ENCODE results near the gene PFDN6. TPM values are rescaled to one million over a fixed set of nuclear protein-coding genes. Genes with fewer than 3 reads are reported as not detected.

Gene PFDN6
- total and polyA plus RNA-seq, 2 experiments from 2014 or later = 56.1 to 62.2 TPM

DNA sequence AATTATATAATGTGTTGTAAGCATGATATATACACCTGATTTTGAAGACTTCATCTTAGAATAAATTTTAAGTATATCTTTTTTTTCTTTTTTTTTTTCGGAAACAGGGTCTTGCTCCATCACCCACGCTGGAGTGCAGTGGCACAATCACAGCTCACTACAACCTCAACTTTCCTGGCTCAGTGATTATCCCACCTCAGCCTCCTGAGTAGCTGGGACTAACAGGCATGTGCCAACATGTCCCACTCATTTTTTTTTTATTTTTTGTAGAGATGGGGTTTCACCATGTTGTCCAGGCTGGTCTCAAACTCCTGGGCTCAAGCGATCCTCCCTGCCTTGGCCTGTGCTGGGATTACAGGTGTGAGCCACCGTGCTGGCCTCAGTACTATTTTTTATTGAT is 34.8 kb upstream of the PFDN6 start (continued):
- no peak for TF ChIP-seq POLR2AphosphoS5 (IDR thresholded peaks at IDR 0.05; ENCODE audit: low read depth)
- TF ChIP-seq, protein P1, sequence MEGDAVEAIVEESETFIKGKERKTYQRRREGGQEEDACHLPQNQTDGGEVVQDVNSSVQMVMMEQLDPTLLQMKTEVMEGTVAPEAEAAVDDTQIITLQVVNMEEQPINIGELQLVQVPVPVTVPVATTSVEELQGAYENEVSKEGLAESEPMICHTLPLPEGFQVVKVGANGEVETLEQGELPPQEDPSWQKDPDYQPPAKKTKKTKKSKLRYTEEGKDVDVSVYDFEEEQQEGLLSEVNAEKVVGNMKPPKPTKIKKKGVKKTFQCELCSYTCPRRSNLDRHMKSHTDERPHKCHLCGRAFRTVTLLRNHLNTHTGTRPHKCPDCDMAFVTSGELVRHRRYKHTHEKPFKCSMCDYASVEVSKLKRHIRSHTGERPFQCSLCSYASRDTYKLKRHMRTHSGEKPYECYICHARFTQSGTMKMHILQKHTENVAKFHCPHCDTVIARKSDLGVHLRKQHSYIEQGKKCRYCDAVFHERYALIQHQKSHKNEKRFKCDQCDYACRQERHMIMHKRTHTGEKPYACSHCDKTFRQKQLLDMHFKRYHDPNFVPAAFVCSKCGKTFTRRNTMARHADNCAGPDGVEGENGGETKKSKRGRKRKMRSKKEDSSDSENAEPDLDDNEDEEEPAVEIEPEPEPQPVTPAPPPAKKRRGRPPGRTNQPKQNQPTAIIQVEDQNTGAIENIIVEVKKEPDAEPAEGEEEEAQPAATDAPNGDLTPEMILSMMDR (conservative IDR thresholded peaks at IDR 0.05; ENCODE audit: low read depth in 2 of 2) = no peak
- no peak for TF ChIP-seq NANOG (IDR thresholded peaks at IDR 0.05; ENCODE audit: borderline replicate concordance)
- TF ChIP-seq ZNF114 (CRISPR knock-in tag; IDR thresholded peaks at IDR 0.05) = no peak

DNA sequence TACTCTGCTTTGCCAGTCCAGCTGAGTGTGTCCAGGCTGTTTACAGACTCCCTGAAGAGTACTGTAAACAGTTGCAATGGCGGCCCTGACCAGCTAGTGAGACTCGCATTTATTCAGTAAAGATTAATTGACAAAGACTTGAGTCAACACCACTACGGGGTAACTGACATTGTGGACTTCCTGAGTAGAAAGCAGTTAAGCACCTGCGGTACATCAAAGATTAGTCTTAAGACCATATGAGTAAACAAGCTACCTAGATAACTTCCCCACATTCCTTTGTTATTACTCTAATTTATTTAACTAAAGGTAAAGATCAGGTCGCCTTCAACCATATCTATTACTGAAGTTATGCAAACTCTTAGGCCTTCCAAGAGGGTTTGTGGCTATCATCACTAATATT is 30.4 kb upstream of the PFDN6 start:
- H3K9me3 Mint-ChIP-seq = no peaks in the 10 kb centered on the region; the same call in 2 of the 3 replicates
- TF ChIP-seq EZH2phosphoT487 (IDR thresholded peaks at IDR 0.05; ENCODE audit: unreplicated experiment) = no peak
- TF ChIP-seq EZH2 (IDR thresholded peaks at IDR 0.05; ENCODE audit: low read depth, unreplicated experiment) = no peak
- no peak for TF ChIP-seq ZNF331 (CRISPR knock-in tag; IDR thresholded peaks at IDR 0.05; ENCODE audit: low read depth)
- TF ChIP-seq, protein P1 (conservative IDR thresholded peaks at IDR 0.05; ENCODE audit: low read depth in 2 of 2) = no peak
- no peak for TF ChIP-seq STAT1 (IDR thresholded peaks at IDR 0.05; ENCODE audit: unreplicated experiment)
- no peak for TF ChIP-seq JUNB (IDR thresholded peaks at IDR 0.05; ENCODE audit: unreplicated experiment)
- no peak for TF ChIP-seq NANOG (IDR thresholded peaks at IDR 0.05; ENCODE audit: borderline replicate concordance)
- TF ChIP-seq, protein P2, sequence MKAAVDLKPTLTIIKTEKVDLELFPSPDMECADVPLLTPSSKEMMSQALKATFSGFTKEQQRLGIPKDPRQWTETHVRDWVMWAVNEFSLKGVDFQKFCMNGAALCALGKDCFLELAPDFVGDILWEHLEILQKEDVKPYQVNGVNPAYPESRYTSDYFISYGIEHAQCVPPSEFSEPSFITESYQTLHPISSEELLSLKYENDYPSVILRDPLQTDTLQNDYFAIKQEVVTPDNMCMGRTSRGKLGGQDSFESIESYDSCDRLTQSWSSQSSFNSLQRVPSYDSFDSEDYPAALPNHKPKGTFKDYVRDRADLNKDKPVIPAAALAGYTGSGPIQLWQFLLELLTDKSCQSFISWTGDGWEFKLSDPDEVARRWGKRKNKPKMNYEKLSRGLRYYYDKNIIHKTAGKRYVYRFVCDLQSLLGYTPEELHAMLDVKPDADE (IDR thresholded peaks at IDR 0.05) = no peak
- no peak for TF ChIP-seq POLR2AphosphoS5 (IDR thresholded peaks at IDR 0.05; ENCODE audit: low read depth)
- TF ChIP-seq, protein P3, sequence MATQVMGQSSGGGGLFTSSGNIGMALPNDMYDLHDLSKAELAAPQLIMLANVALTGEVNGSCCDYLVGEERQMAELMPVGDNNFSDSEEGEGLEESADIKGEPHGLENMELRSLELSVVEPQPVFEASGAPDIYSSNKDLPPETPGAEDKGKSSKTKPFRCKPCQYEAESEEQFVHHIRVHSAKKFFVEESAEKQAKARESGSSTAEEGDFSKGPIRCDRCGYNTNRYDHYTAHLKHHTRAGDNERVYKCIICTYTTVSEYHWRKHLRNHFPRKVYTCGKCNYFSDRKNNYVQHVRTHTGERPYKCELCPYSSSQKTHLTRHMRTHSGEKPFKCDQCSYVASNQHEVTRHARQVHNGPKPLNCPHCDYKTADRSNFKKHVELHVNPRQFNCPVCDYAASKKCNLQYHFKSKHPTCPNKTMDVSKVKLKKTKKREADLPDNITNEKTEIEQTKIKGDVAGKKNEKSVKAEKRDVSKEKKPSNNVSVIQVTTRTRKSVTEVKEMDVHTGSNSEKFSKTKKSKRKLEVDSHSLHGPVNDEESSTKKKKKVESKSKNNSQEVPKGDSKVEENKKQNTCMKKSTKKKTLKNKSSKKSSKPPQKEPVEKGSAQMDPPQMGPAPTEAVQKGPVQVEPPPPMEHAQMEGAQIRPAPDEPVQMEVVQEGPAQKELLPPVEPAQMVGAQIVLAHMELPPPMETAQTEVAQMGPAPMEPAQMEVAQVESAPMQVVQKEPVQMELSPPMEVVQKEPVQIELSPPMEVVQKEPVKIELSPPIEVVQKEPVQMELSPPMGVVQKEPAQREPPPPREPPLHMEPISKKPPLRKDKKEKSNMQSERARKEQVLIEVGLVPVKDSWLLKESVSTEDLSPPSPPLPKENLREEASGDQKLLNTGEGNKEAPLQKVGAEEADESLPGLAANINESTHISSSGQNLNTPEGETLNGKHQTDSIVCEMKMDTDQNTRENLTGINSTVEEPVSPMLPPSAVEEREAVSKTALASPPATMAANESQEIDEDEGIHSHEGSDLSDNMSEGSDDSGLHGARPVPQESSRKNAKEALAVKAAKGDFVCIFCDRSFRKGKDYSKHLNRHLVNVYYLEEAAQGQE (IDR thresholded peaks at IDR 0.05; ENCODE audit: unreplicated experiment) = no peak

More for the DNA sequence above, 30.4 kb upstream of the PFDN6 start:
- Mint-ChIP-seq H3K36me3 (ENCODE audit: low read depth) (peaks cover 49% of the 10 kb centered on the region), H3K27ac (no peak overlapping the region), H3K4me3 (no peak overlapping the region), H3K4me1 (no peaks in the 10 kb centered on the region), H3K27me3 (ENCODE audit: insufficient read depth, low read depth, poor library complexity) (no peaks in the 10 kb centered on the region)
- H4K20me1 ChIP-seq (replicated peaks; ENCODE audit: insufficient read depth) = no peaks in the 10 kb centered on the region
- no peak overlapping the region for H3K4me3 ChIP-seq
- no peak overlapping the region for H3K4me2 ChIP-seq
- H3F3A ChIP-seq (replicated peaks; ENCODE audit: low read depth) = no peaks in the 10 kb centered on the region
- no peaks in the 10 kb centered on the region for H3K27me3 ChIP-seq (ENCODE audit: insufficient read depth)
- DNase-seq (ENCODE audit: low spot score) (no peak), ATAC-seq (no peak)
- H3K79me2 ChIP-seq (replicated peaks; ENCODE audit: insufficient read depth) = no peaks in the 10 kb centered on the region
- H3K27ac ChIP-seq (ENCODE audit: low read depth) = no peak overlapping the region
- H3K9me2 ChIP-seq (ENCODE audit: insufficient read depth) = no peaks in the 10 kb centered on the region
- H3K36me3 ChIP-seq (ENCODE audit: insufficient read depth) = peaks cover 6% of the 10 kb centered on the region
- no peaks in the 10 kb centered on the region; the same call in 1 of the 2 replicates for H3K4me1 ChIP-seq (ENCODE audit: insufficient read depth)
- no peak overlapping the region for H2AFZ ChIP-seq
